H9 (cell line): ENCODE measurements around the gene LRRC27. TPM values are rescaled to one million over a fixed set of nuclear protein-coding genes. Genes with fewer than 3 reads are reported as not detected.

Experiments
- DNase-seq: peaks from one replicate; pipeline ENCODE4 v3.0.0-alpha.2; 2017
- H2AFZ ChIP-seq: one replicate; pipeline ENCODE4 v1.6.1; 2013; ENCODE audit warnings: mild to moderate bottlenecking, low read length, control low read depth, moderate library complexity
- H2AK5ac ChIP-seq: 2 replicates; pipeline ENCODE4 v1.6.1; 2013; ENCODE audit warnings: low read length, control low read depth, mixed read lengths; ENCODE audit not compliant: insufficient read length
- H2BK120ac ChIP-seq: one replicate; pipeline ENCODE4 v1.6.1; 2013; ENCODE audit warnings: low read depth, mild to moderate bottlenecking, low read length, control low read depth, inconsistent platforms; ENCODE audit not compliant: poor library complexity, severe bottlenecking
- H2BK12ac ChIP-seq: 2 replicates; pipeline ENCODE4 v1.6.1; 2013; ENCODE audit warnings: low read length, control low read depth, mixed read lengths, low read depth; ENCODE audit not compliant: insufficient read length
- H2BK15ac ChIP-seq: 2 replicates; pipeline ENCODE4 v1.6.1; 2013; ENCODE audit warnings: low read depth, low read length, control low read depth
- H2BK20ac ChIP-seq: one replicate; pipeline ENCODE4 v1.6.1; 2013; ENCODE audit warnings: low read depth, mild to moderate bottlenecking, low read length, control low read depth, inconsistent platforms; ENCODE audit not compliant: poor library complexity, severe bottlenecking
- H2BK5ac ChIP-seq: 2 replicates; pipeline ENCODE4 v1.6.1; 2013; ENCODE audit warnings: low read length, control low read depth, mixed read lengths; ENCODE audit not compliant: insufficient read length
- H3K14ac ChIP-seq: 2 replicates; pipeline ENCODE4 v1.6.1; 2013; ENCODE audit warnings: low read length, control low read depth; ENCODE audit not compliant: insufficient read depth
- H3K18ac ChIP-seq: 2 replicates; pipeline ENCODE4 v1.6.1; 2013; ENCODE audit warnings: low read depth, mild to moderate bottlenecking, mixed read lengths, low read length, control low read depth; ENCODE audit not compliant: insufficient read length
- H3K23ac ChIP-seq: 2 replicates; pipeline ENCODE4 v1.6.1; 2013; ENCODE audit warnings: low read length, control low read depth, mixed read lengths, low read depth; ENCODE audit not compliant: insufficient read length
- H3K23me2 ChIP-seq: 2 replicates; pipeline ENCODE4 v1.6.1; 2013; ENCODE audit warnings: low read depth, mild to moderate bottlenecking, mixed read lengths, low read length, control low read depth; ENCODE audit not compliant: insufficient read length, poor library complexity, severe bottlenecking
- H3K27ac ChIP-seq: 2 replicates; pipeline ENCODE4 v1.5.1; 2013; ENCODE audit warnings: low read length, control low read depth, mixed read lengths, low read depth; ENCODE audit not compliant: insufficient read length
- H3K27me3 ChIP-seq: 2 replicates; pipeline ENCODE4 v1.6.1; 2013; ENCODE audit warnings: low read length, control low read depth, inconsistent platforms; ENCODE audit not compliant: insufficient read depth
- H3K4ac ChIP-seq: 2 replicates; pipeline ENCODE4 v1.6.1; 2013; ENCODE audit warnings: low read depth, mild to moderate bottlenecking, control low read depth, inconsistent platforms, low read length, moderate library complexity
- H3K4me1 ChIP-seq: 2 replicates; pipeline ENCODE4 v1.6.1; 2013; ENCODE audit warnings: low read length, control low read depth, inconsistent platforms; ENCODE audit not compliant: insufficient read depth
- H3K4me2 ChIP-seq: 2 replicates; pipeline ENCODE4 v1.6.1; 2013; ENCODE audit warnings: low read length, control low read depth, mixed read lengths; ENCODE audit not compliant: insufficient read length, insufficient read depth
- H3K56ac ChIP-seq: 2 replicates; pipeline ENCODE4 v1.6.1; 2013; ENCODE audit warnings: low read depth, mild to moderate bottlenecking, mixed read lengths, low read length, control low read depth; ENCODE audit not compliant: insufficient read length
- H3K79me1 ChIP-seq: 2 replicates; pipeline ENCODE4 v1.6.1; 2013; ENCODE audit warnings: low read depth, mild to moderate bottlenecking, moderate library complexity, low read length, control low read depth, inconsistent platforms; ENCODE audit not compliant: insufficient read depth, poor library complexity, severe bottlenecking
- H3K79me2 ChIP-seq: 2 replicates; pipeline ENCODE4 v1.6.1; 2013; ENCODE audit warnings: low read length, control low read depth, inconsistent platforms; ENCODE audit not compliant: insufficient read depth
- H3K9ac ChIP-seq: 2 replicates; pipeline ENCODE4 v1.6.1; 2013; ENCODE audit warnings: low read length, control low read depth, mixed read lengths; ENCODE audit not compliant: insufficient read length; ENCODE audit errors: extremely low read depth
- H3K9me3 ChIP-seq: one replicate; pipeline ENCODE4 v1.6.1; 2013; ENCODE audit warnings: low read depth, low read length, inconsistent platforms; ENCODE audit not compliant: control insufficient read depth
- H3T11ph ChIP-seq: one replicate; pipeline ENCODE4 v1.6.1; 2013; ENCODE audit warnings: mild to moderate bottlenecking, low read length, control low read depth, inconsistent platforms
- H4K20me1 ChIP-seq: one replicate; pipeline ENCODE4 v1.6.1; 2013; ENCODE audit not compliant: control insufficient read depth, insufficient read length, insufficient read depth
- H4K5ac ChIP-seq: 2 replicates; pipeline ENCODE4 v1.6.1; 2013; ENCODE audit warnings: low read depth, mild to moderate bottlenecking, mixed read lengths, low read length, control low read depth; ENCODE audit not compliant: insufficient read length
- H4K8ac ChIP-seq: replicated peaks from 2 replicates; pipeline ENCODE4 v1.6.1; 2013; ENCODE audit warnings: low read length, control low read depth, mixed read lengths, low read depth; ENCODE audit not compliant: insufficient read length
- H4K91ac ChIP-seq: 2 replicates; pipeline ENCODE4 v1.6.1; 2013; ENCODE audit warnings: low read depth, mild to moderate bottlenecking, moderate library complexity, mixed read lengths, low read length, control low read depth; ENCODE audit not compliant: insufficient read length
- H3K27ac Mint-ChIP-seq, 3 experiments: 2 replicates in 2 of 3; 3 replicates in 1 of 3; pipeline ENCODE4 v1.8.0; 2020 to 2021; ENCODE audit warnings: mixed read lengths in 3 of 3, mild to moderate bottlenecking in 1 of 3, moderate library complexity in 1 of 3
- H3K27me3 Mint-ChIP-seq: 2 replicates; pipeline ENCODE4 v1.8.0; 2021; ENCODE audit warnings: low read depth, mild to moderate bottlenecking, moderate library complexity, mixed read lengths
- H3K36me3 Mint-ChIP-seq, 3 experiments: 2 replicates in 2 of 3; 3 replicates in 1 of 3; pipeline ENCODE4 v1.8.0; 2020 to 2021; ENCODE audit warnings: low read depth in 3 of 3, mixed read lengths in 3 of 3; ENCODE audit not compliant: insufficient read depth in 1 of 3
- H3K4me1 Mint-ChIP-seq, 2 experiments: 2 replicates each; pipeline ENCODE4 v1.8.0; 2020; ENCODE audit warnings: mixed read lengths in 2 of 2
- H3K4me3 Mint-ChIP-seq, 2 experiments: 2 replicates in 1 of 2; 3 replicates in 1 of 2; pipeline ENCODE4 v1.8.0; 2020 to 2021; ENCODE audit warnings: mild to moderate bottlenecking in 2 of 2, mixed read lengths in 2 of 2, moderate library complexity in 1 of 2
- H3K9me3 Mint-ChIP-seq, 2 experiments: 2 replicates in 1 of 2; 3 replicates in 1 of 2; pipeline ENCODE4 v1.8.0; 2020; ENCODE audit warnings: mild to moderate bottlenecking in 2 of 2, mixed read lengths in 2 of 2, moderate library complexity in 1 of 2
- CTCF ChIP-seq: fragments of 200-600 bp; sonication (generic); conservative IDR thresholded peaks from 3 replicates; pipeline ENCODE4 v1.8.0; 2021; ENCODE audit warnings: antibody characterized with exemption, mild to moderate bottlenecking
- WGBS: extraction: QIAGEN DNeasy Blood & Tissue Kit; methylation state at CpG from one replicate; pipeline ENCODE4 v1.1.7; 2013; ENCODE audit warnings: missing lambda C conversion rate, low lambda C conversion rate, mixed read lengths; ENCODE audit not compliant: insufficient read length; ENCODE audit errors: extremely low coverage; 5-methylcytosine and 5-hydroxymethylcytosine counted together
- total RNA-seq: library from RNA; stranded (reverse); gene quantifications from 2 replicates; pipeline ENCODE4 v1.2.1, GENCODE V29; 2021

The LRRC27 gene
- total RNA-seq, 1 experiment from 2014 or later = 2.7 TPM

DNA sequence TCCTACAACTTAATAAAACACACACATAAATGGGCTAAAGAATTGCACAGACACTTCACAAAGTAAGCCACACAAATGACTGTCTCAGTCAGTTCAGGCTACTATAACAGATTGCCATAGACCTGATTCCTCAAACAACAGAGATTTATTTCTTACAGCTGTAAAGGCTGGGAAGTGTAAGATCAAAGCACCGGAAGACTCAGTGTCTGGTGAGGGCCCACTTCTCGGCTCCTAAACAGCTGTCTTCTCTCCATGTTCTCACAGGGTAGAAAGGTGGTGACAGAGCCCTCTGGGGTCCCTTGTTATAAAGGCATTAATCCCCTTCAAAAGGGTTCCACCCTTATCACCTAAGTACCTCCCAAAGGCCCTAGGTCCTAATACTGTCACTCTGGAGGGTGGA lies 42.6 kb upstream of the LRRC27 start:
- no peak overlapping the region for H2BK5ac ChIP-seq
- DNase-seq = no peak
- H2AK5ac ChIP-seq = no peak overlapping the region
- Mint-ChIP-seq H3K36me3 (no peaks in the 10 kb centered on the region; a peak in 1 of 7 replicates), H3K27me3 (peaks cover 6% of the 10 kb centered on the region), H3K27ac (no peak overlapping the region), H3K4me3 (no peak overlapping the region), H3K4me1 (peaks cover 13 to 16% of the 10 kb centered on the region in 2 experiments), H3K9me3 (peaks cover 0 to 2% of the 10 kb centered on the region in 2 experiments; a peak in 1 of 5 replicates)
- no peaks in the 10 kb centered on the region for H3K79me1 ChIP-seq
- H4K5ac ChIP-seq = no peak overlapping the region
- H4K91ac ChIP-seq = no peak overlapping the region
- H3K27ac ChIP-seq = no peak overlapping the region
- no peak overlapping the region for H2BK120ac ChIP-seq
- H3K14ac ChIP-seq = no peak overlapping the region
- H3K18ac ChIP-seq = no peak overlapping the region
- no peaks in the 10 kb centered on the region for H3K79me2 ChIP-seq
- no peaks in the 10 kb centered on the region for H3K27me3 ChIP-seq
- no peak overlapping the region for H2BK15ac ChIP-seq
- no peaks in the 10 kb centered on the region for H4K20me1 ChIP-seq
- H3K4me2 ChIP-seq = no peak overlapping the region
- H3K9ac ChIP-seq = no peak overlapping the region
- no peaks in the 10 kb centered on the region for H3K23me2 ChIP-seq
- WGBS = no CpG with 5 or more reads among the region's 2 CpGs
- H3K9me3 ChIP-seq = no peaks in the 10 kb centered on the region
- no peak overlapping the region for H3K23ac ChIP-seq
- no peak overlapping the region for H2AFZ ChIP-seq
- no peaks in the 10 kb centered on the region for H3K4me1 ChIP-seq
- no peak for TF ChIP-seq CTCF
- no peak overlapping the region for H2BK12ac ChIP-seq
- no peak overlapping the region for H4K8ac ChIP-seq
- H2BK20ac ChIP-seq = no peak overlapping the region
- no peak overlapping the region for H3T11ph ChIP-seq
- H3K4ac ChIP-seq = no peak overlapping the region
- H3K56ac ChIP-seq = no peak overlapping the region
